Suprapubic skin (tissue), 3 donors: ENCODE measurements around the gene MSRB1.

Experiments used
- CTCF ChIP-seq, 2 donors: fragments of 200-600 bp in 1 of 2; fragments of 450-650 bp in 1 of 2; sonication (generic) in 1 of 2; IDR thresholded peaks; one replicate each; pipeline ENCODE4 v1.5.1; 2016 to 2019; ENCODE audit warnings: antibody characterized with exemption in 2 of 2, mild to moderate bottlenecking in 1 of 2, moderate library complexity in 1 of 2
- POLR2A ChIP-seq, 2 donors: fragments of 450-650 bp; IDR thresholded peaks; one replicate each; pipeline ENCODE4 v1.6.1; 2017; ENCODE audit warnings: antibody characterized with exemption in 2 of 2, mild to moderate bottlenecking in 2 of 2, moderate library complexity in 2 of 2

- no peak for TF ChIP-seq POLR2A (IDR thresholded peaks at IDR 0.05)
- TF ChIP-seq CTCF (IDR thresholded peaks at IDR 0.05): no peak
Measured at GRCh38 chr16:1930338-1930720, 12.7 kb downstream of the MSRB1 start.
